ENCODE data around the gene HTRA3.
A peak's percentile ranks its signal among the peaks of the same experiment; 100 is the strongest.

HTRA3 gene

GRCh38 chr4:8269535-8270417 lies at the start of gene HTRA3:
TSS of gene HTRA3 (plus strand) at chr4:8269754. CDS start at chr4:8269969, 215 bp downstream.
- no peaks in the 10 kb centered on the region for H3K9me3 ChIP-seq (ENCODE audit: control insufficient read depth in 5 of 5, low read length in 5 of 5)
- peaks cover 6 to 69% (median 47%) of the 10 kb centered on the region in 5 donors for H3K4me1 ChIP-seq (ENCODE audit: control insufficient read depth in 5 of 5, insufficient read depth in 5 of 5, low read length in 5 of 5)
- no peaks in the 10 kb centered on the region for H3K36me3 ChIP-seq (ENCODE audit: control insufficient read depth in 5 of 5, insufficient read depth in 5 of 5, low read length in 5 of 5)
- H3K9ac ChIP-seq (ENCODE audit: low read length in 5 of 5) = peak within 1 kb of the TSS in 3 of 5 donors; percentile 13 to 64 (median 21)
- peaks cover 0 to 8% (median 6%) of the 10 kb centered on the region in 5 donors for H3K27me3 ChIP-seq (ENCODE audit: control insufficient read depth in 5 of 5, insufficient read depth in 4 of 5, low read length in 5 of 5)
- H3K4me3 ChIP-seq (ENCODE audit: low read depth in 1 of 5, low read length in 5 of 5) = peak within 1 kb of the TSS; percentile 61 to 78 (median 71)
- peak within 1 kb of the TSS; percentile 50 for H3K27ac ChIP-seq (ENCODE audit: low read depth, low read length)

GRCh38 chr4:8220661-8221450 lies 48.7 kb upstream of the HTRA3 start:
- H3K36me3 ChIP-seq (ENCODE audit: control insufficient read depth in 5 of 5, insufficient read depth in 5 of 5, low read length in 5 of 5) = peaks cover 0 to 76% (median 55%) of the 10 kb centered on the region in 5 donors
- no peaks in the 10 kb centered on the region for H3K27me3 ChIP-seq (ENCODE audit: control insufficient read depth in 5 of 5, insufficient read depth in 4 of 5, low read length in 5 of 5)
- peaks cover 4 to 31% (median 21%) of the 10 kb centered on the region in 5 donors for H3K4me1 ChIP-seq (ENCODE audit: control insufficient read depth in 5 of 5, insufficient read depth in 5 of 5, low read length in 5 of 5)
- H3K9ac ChIP-seq (ENCODE audit: low read length in 5 of 5) = no peak overlapping the region
- H3K27ac ChIP-seq (ENCODE audit: low read depth, low read length) = peak overlapping the region; percentile 24
- no peak overlapping the region for H3K4me3 ChIP-seq (ENCODE audit: low read depth in 1 of 5, low read length in 5 of 5)
- no peaks in the 10 kb centered on the region for H3K9me3 ChIP-seq (ENCODE audit: control insufficient read depth in 5 of 5, low read length in 5 of 5)

- peak overlapping the region; percentile 24 for H3K27ac ChIP-seq (ENCODE audit: low read depth, low read length)
Measured at GRCh38 chr4:8221476-8221875, 48.1 kb upstream of the HTRA3 start.

GRCh38 chr4:8221985-8222384 lies 47.6 kb upstream of the HTRA3 start:
- peak overlapping the region; percentile 24 for H3K27ac ChIP-seq (ENCODE audit: low read depth, low read length)
- H3K9ac ChIP-seq (ENCODE audit: low read length in 5 of 5) = no peak overlapping the region
- no peaks in the 10 kb centered on the region for H3K9me3 ChIP-seq (ENCODE audit: control insufficient read depth in 5 of 5, low read length in 5 of 5)
- H3K27me3 ChIP-seq (ENCODE audit: control insufficient read depth in 5 of 5, insufficient read depth in 4 of 5, low read length in 5 of 5) = no peaks in the 10 kb centered on the region
- H3K4me1 ChIP-seq (ENCODE audit: control insufficient read depth in 5 of 5, insufficient read depth in 5 of 5, low read length in 5 of 5) = peaks cover 4 to 41% (median 22%) of the 10 kb centered on the region in 5 donors
- H3K36me3 ChIP-seq (ENCODE audit: control insufficient read depth in 5 of 5, insufficient read depth in 5 of 5, low read length in 5 of 5) = peaks cover 0 to 75% (median 47%) of the 10 kb centered on the region in 5 donors
- H3K4me3 ChIP-seq (ENCODE audit: low read depth in 1 of 5, low read length in 5 of 5) = no peak overlapping the region

More at GRCh38 chr4:8221476-8221875, 48.1 kb upstream of the HTRA3 start:
- no peak overlapping the region for H3K4me3 ChIP-seq (ENCODE audit: low read depth in 1 of 5, low read length in 5 of 5)
- H3K36me3 ChIP-seq (ENCODE audit: control insufficient read depth in 5 of 5, insufficient read depth in 5 of 5, low read length in 5 of 5) = peaks cover 0 to 74% (median 49%) of the 10 kb centered on the region in 5 donors
- peak overlapping the region in 1 of 5 donors; percentile 10 for H3K9ac ChIP-seq (ENCODE audit: low read length in 5 of 5)
- H3K9me3 ChIP-seq (ENCODE audit: control insufficient read depth in 5 of 5, low read length in 5 of 5) = no peaks in the 10 kb centered on the region
- H3K27me3 ChIP-seq (ENCODE audit: control insufficient read depth in 5 of 5, insufficient read depth in 4 of 5, low read length in 5 of 5) = no peaks in the 10 kb centered on the region
- H3K4me1 ChIP-seq (ENCODE audit: control insufficient read depth in 5 of 5, insufficient read depth in 5 of 5, low read length in 5 of 5) = peaks cover 4 to 36% (median 21%) of the 10 kb centered on the region in 5 donors

- Histone ChIP-seq H3K9ac (ENCODE audit: low read length in 5 of 5) (no peak overlapping the region), H3K4me3 (ENCODE audit: low read depth in 1 of 5, low read length in 5 of 5) (no peak overlapping the region), H3K36me3 (ENCODE audit: control insufficient read depth in 5 of 5, insufficient read depth in 5 of 5, low read length in 5 of 5) (peaks cover 0 to 75% (median 42%) of the 10 kb centered on the region in 5 donors), H3K27ac (ENCODE audit: low read depth, low read length) (no peak overlapping the region), H3K4me1 (ENCODE audit: control insufficient read depth in 5 of 5, insufficient read depth in 5 of 5, low read length in 5 of 5) (peaks cover 4 to 48% (median 23%) of the 10 kb centered on the region in 5 donors), H3K27me3 (ENCODE audit: control insufficient read depth in 5 of 5, insufficient read depth in 4 of 5, low read length in 5 of 5) (no peaks in the 10 kb centered on the region), H3K9me3 (ENCODE audit: control insufficient read depth in 5 of 5, low read length in 5 of 5) (no peaks in the 10 kb centered on the region)
Measured at GRCh38 chr4:8222609-8223388, 46.8 kb upstream of the HTRA3 start.

- H3K27ac ChIP-seq (ENCODE audit: low read depth, low read length) = no peak overlapping the region
- H3K9me3 ChIP-seq (ENCODE audit: control insufficient read depth in 5 of 5, low read length in 5 of 5) = no peaks in the 10 kb centered on the region
- H3K4me3 ChIP-seq (ENCODE audit: low read depth in 1 of 5, low read length in 5 of 5) = no peak overlapping the region
- H3K9ac ChIP-seq (ENCODE audit: low read length in 5 of 5) = no peak overlapping the region
- peaks cover 8 to 62% (median 34%) of the 10 kb centered on the region in 5 donors for H3K4me1 ChIP-seq (ENCODE audit: control insufficient read depth in 5 of 5, insufficient read depth in 5 of 5, low read length in 5 of 5)
- H3K27me3 ChIP-seq (ENCODE audit: control insufficient read depth in 5 of 5, insufficient read depth in 4 of 5, low read length in 5 of 5) = no peaks in the 10 kb centered on the region
- H3K36me3 ChIP-seq (ENCODE audit: control insufficient read depth in 5 of 5, insufficient read depth in 5 of 5, low read length in 5 of 5) = peaks cover 0 to 64% (median 38%) of the 10 kb centered on the region in 5 donors
Measured at GRCh38 chr4:8224267-8224974, 45.1 kb upstream of the HTRA3 start.

- no peaks in the 10 kb centered on the region for H3K27me3 ChIP-seq (ENCODE audit: control insufficient read depth in 5 of 5, insufficient read depth in 4 of 5, low read length in 5 of 5)
- H3K36me3 ChIP-seq (ENCODE audit: control insufficient read depth in 5 of 5, insufficient read depth in 5 of 5, low read length in 5 of 5) = peaks cover 0 to 57% (median 31%) of the 10 kb centered on the region in 5 donors
- H3K27ac ChIP-seq (ENCODE audit: low read depth, low read length) = no peak overlapping the region
- H3K4me3 ChIP-seq (ENCODE audit: low read depth in 1 of 5, low read length in 5 of 5) = no peak overlapping the region
- H3K9me3 ChIP-seq (ENCODE audit: control insufficient read depth in 5 of 5, low read length in 5 of 5) = no peaks in the 10 kb centered on the region
- peaks cover 8 to 60% (median 34%) of the 10 kb centered on the region in 5 donors for H3K4me1 ChIP-seq (ENCODE audit: control insufficient read depth in 5 of 5, insufficient read depth in 5 of 5, low read length in 5 of 5)
- no peak overlapping the region for H3K9ac ChIP-seq (ENCODE audit: low read length in 5 of 5)
Measured at GRCh38 chr4:8224975-8225625, 44.5 kb upstream of the HTRA3 start.

- H3K27ac ChIP-seq (ENCODE audit: low read depth, low read length) = no peak overlapping the region
- no peaks in the 10 kb centered on the region for H3K9me3 ChIP-seq (ENCODE audit: control insufficient read depth in 5 of 5, low read length in 5 of 5)
- no peak overlapping the region for H3K4me3 ChIP-seq (ENCODE audit: low read depth in 1 of 5, low read length in 5 of 5)
- H3K27me3 ChIP-seq (ENCODE audit: control insufficient read depth in 5 of 5, insufficient read depth in 4 of 5, low read length in 5 of 5) = no peaks in the 10 kb centered on the region
- H3K4me1 ChIP-seq (ENCODE audit: control insufficient read depth in 5 of 5, insufficient read depth in 5 of 5, low read length in 5 of 5) = peaks cover 6 to 52% (median 29%) of the 10 kb centered on the region in 5 donors
- H3K36me3 ChIP-seq (ENCODE audit: control insufficient read depth in 5 of 5, insufficient read depth in 5 of 5, low read length in 5 of 5) = peaks cover 0 to 51% (median 25%) of the 10 kb centered on the region in 5 donors
- H3K9ac ChIP-seq (ENCODE audit: low read length in 5 of 5) = no peak overlapping the region
Measured at GRCh38 chr4:8225706-8226443, 43.7 kb upstream of the HTRA3 start.

All from subcutaneous abdominal adipose tissue (tissue), 5 donors.